B cell (primary cell): ENCODE measurements around the gene JARID2. TPM values are rescaled to one million over a fixed set of nuclear protein-coding genes. Genes with fewer than 3 reads are reported as not detected.

ENCODE experiments used
- ATAC-seq: fragments of 200-7000 bp; cut with Tn5 transposase; one replicate; pipeline ENCODE4 v1.10.0; 2021; ENCODE audit warnings: low read depth, mild to moderate bottlenecking, moderate number of reproducible peaks, moderate library complexity
- CTCF ChIA-PET: fragments of 350-600 bp; sonication (Branson Sonifier 250); formaldehyde crosslinking; loops from one replicate; lab custom pipeline; 2021; ENCODE audit warnings: antibody characterized with exemption, inconsistent platforms; lab: Charles Lee
- POLR2A ChIA-PET: fragments of 350-600 bp; sonication (Branson Sonifier 250); formaldehyde crosslinking; loops from one replicate; lab custom pipeline; 2021; ENCODE audit warnings: antibody characterized with exemption; lab: Charles Lee
- DNase-seq: peaks from one replicate; pipeline ENCODE4 v3.0.0; 2013
- H2AFZ ChIP-seq: 2 replicates; pipeline ENCODE4 v1.6.1; 2012; ENCODE audit warnings: mild to moderate bottlenecking, low read depth, low read length; ENCODE audit not compliant: insufficient read depth, poor library complexity, severe bottlenecking
- H3K27ac ChIP-seq, 2 donors: 1 replicate in 1 of 2; 2 replicates in 1 of 2; pipeline ENCODE4 v1.5.1; 2012 to 2013; ENCODE audit warnings: low read length in 2 of 2, mild to moderate bottlenecking in 2 of 2, moderate library complexity in 1 of 2
- H3K27me3 ChIP-seq, 4 experiments: fragments of 200-600 bp in 1 of 4; sonication (generic) in 1 of 4; replicated peaks in 1 of 4; 1 replicate in 2 of 4; 2 replicates in 2 of 4; pipeline versions ENCODE4 v1.6.1 to v1.7.0; 2013 to 2016; ENCODE audit warnings: low read length in 3 of 4, mild to moderate bottlenecking in 2 of 4, mixed read lengths in 1 of 4, moderate library complexity in 1 of 4; ENCODE audit not compliant: insufficient read depth in 4 of 4, control insufficient read depth in 3 of 4; ENCODE audit errors: control extremely low read depth in 1 of 4
- H3K36me3 ChIP-seq, 2 experiments: replicated peaks in 1 of 2; 1 replicate in 1 of 2; 2 replicates in 1 of 2; pipeline versions ENCODE4 v1.6.1 to v1.7.1; 2013; ENCODE audit warnings: low read length in 1 of 2; ENCODE audit not compliant: insufficient read depth in 2 of 2, control insufficient read depth in 1 of 2; ENCODE audit errors: control extremely low read depth in 1 of 2, extremely low read depth in 1 of 2
- H3K4me1 ChIP-seq, 2 donors: fragments of 200-600 bp in 1 of 2; sonication (generic) in 1 of 2; 1 replicate in 1 of 2; 2 replicates in 1 of 2; pipeline versions ENCODE4 v1.5.1 to v1.6.1; 2013 to 2017; ENCODE audit warnings: low read length in 2 of 2; ENCODE audit not compliant: control insufficient read depth in 2 of 2, insufficient read depth in 2 of 2
- H3K4me2 ChIP-seq: replicated peaks from 2 replicates; pipeline ENCODE3; 2012; ENCODE audit warnings: mild to moderate bottlenecking, low read depth, low read length; ENCODE audit not compliant: poor library complexity, severe bottlenecking
- H3K4me3 ChIP-seq, 5 experiments: fragments of 200-600 bp in 1 of 5; sonication (generic) in 1 of 5; 1 replicate in 3 of 5; 2 replicates in 2 of 5; pipeline versions ENCODE4 v1.5.1 to v1.7.0; 2011 to 2016; ENCODE audit warnings: low read length in 4 of 5, mild to moderate bottlenecking in 4 of 5, low read depth in 2 of 5, control low read depth in 1 of 5, moderate library complexity in 1 of 5; ENCODE audit not compliant: insufficient read depth in 1 of 5; ENCODE audit errors: control extremely low read depth in 1 of 5, extremely low read depth in 1 of 5
- H3K79me2 ChIP-seq: fragments of 200-600 bp; sonication (generic); one replicate; pipeline ENCODE4 v1.6.0; 2016; ENCODE audit warnings: low read length; ENCODE audit not compliant: control insufficient read depth, insufficient read depth
- H3K9ac ChIP-seq: fragments of 200-600 bp; sonication (generic); 2 replicates; pipeline ENCODE4 v1.6.1; 2017; ENCODE audit warnings: mild to moderate bottlenecking, low read length, moderate library complexity
- H3K9me3 ChIP-seq, 3 donors: one replicate each; pipeline versions ENCODE4 v1.6.1 to v1.7.1; 2013; ENCODE audit warnings: low read length in 2 of 3; ENCODE audit not compliant: control insufficient read depth in 2 of 3, insufficient read depth in 1 of 3; ENCODE audit errors: control extremely low read depth in 1 of 3
- H4K20me1 ChIP-seq: 2 replicates; pipeline ENCODE4 v1.6.0; 2012; ENCODE audit warnings: mild to moderate bottlenecking, low read length; ENCODE audit not compliant: insufficient read depth, control insufficient read depth, poor library complexity, severe bottlenecking
- H3K27ac Mint-ChIP-seq: one replicate; pipeline ENCODE4 v1.8.0; 2021; ENCODE audit warnings: mixed read lengths
- H3K27me3 Mint-ChIP-seq: one replicate; pipeline ENCODE4 v1.8.0; 2021; ENCODE audit warnings: mixed read lengths
- H3K4me1 Mint-ChIP-seq: one replicate; pipeline ENCODE4 v1.8.0; 2021; ENCODE audit warnings: mixed read lengths
- H3K4me3 Mint-ChIP-seq: one replicate; pipeline ENCODE4 v1.8.0; 2021; ENCODE audit warnings: mixed read lengths
- H3K9me3 Mint-ChIP-seq: one replicate; pipeline ENCODE4 v1.8.0; 2022; ENCODE audit warnings: mixed read lengths; ENCODE audit not compliant: insufficient read depth
- CTCF ChIP-seq: fragments of 200-600 bp; IDR thresholded peaks from one replicate; pipeline ENCODE4 v1.8.0; 2022; ENCODE audit warnings: antibody characterized with exemption, mild to moderate bottlenecking
- EZH2 ChIP-seq: IDR thresholded peaks from 2 replicates; pipeline ENCODE4 v1.6.1; 2012; ENCODE audit warnings: borderline replicate concordance, low read depth, mild to moderate bottlenecking, moderate library complexity, low read length; ENCODE audit not compliant: insufficient read depth, poor library complexity, severe bottlenecking
- WGBS: methylation state at CpG from one replicate; pipeline ENCODE4 v1.1.5; 2013; ENCODE audit warnings: missing lambda C conversion rate; ENCODE audit not compliant: insufficient coverage; 5-methylcytosine and 5-hydroxymethylcytosine counted together
- intact Hi-C: fragments of 100-400 bp; cut with micrococcal nuclease; formaldehyde crosslinking; loops from one replicate; pipeline ENCODE4 v1.10.0; 2022
- polyA plus RNA-seq: library from polyadenylated mRNA; depleted of rRNA; stranded (reverse); fragments of >200 nt; gene quantifications from 2 replicates; pipeline ENCODE4 v1.2.3, GENCODE V29; 2012
- total RNA-seq, 2 donors: library from RNA; stranded (reverse); fragments of 120-200 nt in 1 of 2; gene quantifications; 1 replicate in 1 of 2; 2 replicates in 1 of 2; pipeline versions ENCODE4 v1.2.3 to v1.2.4, GENCODE V29; 2013 to 2022

JARID2 gene
- total and polyA plus RNA-seq, 2 donors (not counting 1 experiment from before 2014, with no cell fraction given), result 11.0 to 58.1 TPM

- DNase-seq, result no peak
- H3K27ac ChIP-seq, result no peak overlapping the region
- H3K27me3 ChIP-seq, result no peaks in the 10 kb centered on the region
- Mint-ChIP-seq H3K9me3 (peaks cover 10% of the 10 kb centered on the region), H3K4me1 (peaks cover 23% of the 10 kb centered on the region), H3K4me3 (no peak overlapping the region), H3K27me3 (no peaks in the 10 kb centered on the region), H3K27ac (no peak overlapping the region)
- H3K4me2 ChIP-seq, result no peak overlapping the region
- H3K36me3 ChIP-seq, result peaks cover 5 to 11% of the 10 kb centered on the region in 2 experiments
- peaks cover 22% of the 10 kb centered on the region for H4K20me1 ChIP-seq
- no peak overlapping the region for H3K4me3 ChIP-seq
- H3K9me3 ChIP-seq, result peaks cover 10 to 22% (median 22%) of the 10 kb centered on the region in 3 donors
- WGBS, result 75% methylated on average over 5 of the region's 6 CpGs
- H3K79me2 ChIP-seq, result peaks cover 68% of the 10 kb centered on the region
- H2AFZ ChIP-seq, result no peak overlapping the region
- H3K9ac ChIP-seq, result no peak overlapping the region
- H3K4me1 ChIP-seq, result peaks cover 16 to 17% of the 10 kb centered on the region in 2 donors
- TF ChIP-seq CTCF (no peak), EZH2 (no peak)
- CTCF ChIA-PET, result no interaction called here
- ATAC-seq, result no peak
- POLR2A ChIA-PET, result no interaction called here
- intact Hi-C loops, result no loop called here
Measured at GRCh38 chr6:15416932-15417509, 171.2 kb downstream of the JARID2 start.

GRCh38 chr6:15417811-15418210, 171.9 kb downstream of the JARID2 start:
- no peak for ATAC-seq
- H2AFZ ChIP-seq, result no peak overlapping the region
- intact Hi-C loops, result no loop called here
- no peaks in the 10 kb centered on the region for H3K27me3 ChIP-seq
- peaks cover 10 to 22% (median 22%) of the 10 kb centered on the region in 3 donors for H3K9me3 ChIP-seq
- H3K4me2 ChIP-seq, result no peak overlapping the region
- Mint-ChIP-seq H3K4me3 (no peak overlapping the region), H3K9me3 (peaks cover 10% of the 10 kb centered on the region), H3K27me3 (no peaks in the 10 kb centered on the region), H3K4me1 (peaks cover 29% of the 10 kb centered on the region), H3K27ac (no peak overlapping the region)
- no peak for DNase-seq
- H3K4me3 ChIP-seq, result no peak overlapping the region
- H3K9ac ChIP-seq, result no peak overlapping the region
- peaks cover 24 to 25% of the 10 kb centered on the region in 2 donors for H3K4me1 ChIP-seq
- H3K27ac ChIP-seq, result no peak overlapping the region
- 80% methylated on average over 3 of the region's 5 CpGs for WGBS
- peaks cover 19% of the 10 kb centered on the region for H4K20me1 ChIP-seq
- peaks cover 5 to 11% of the 10 kb centered on the region in 2 experiments for H3K36me3 ChIP-seq
- POLR2A ChIA-PET, result no interaction called here
- H3K79me2 ChIP-seq, result peaks cover 68% of the 10 kb centered on the region
- TF ChIP-seq CTCF (no peak), EZH2 (no peak)
- CTCF ChIA-PET, result no interaction called here
